Left colon (tissue), 2 donors: ENCODE measurements around the gene PRRT4. TPM values are rescaled to one million over a fixed set of nuclear protein-coding genes. Genes with fewer than 3 reads are reported as not detected.

Experiments used
- ATAC-seq: fragments of 200-7000 bp; cut with Tn5 transposase; one replicate; pipeline ENCODE4 v1.9.1; 2020; ENCODE audit warnings: mild to moderate bottlenecking, moderate library complexity
- DNase-seq, 2 donors: peaks; one replicate each; pipeline ENCODE4 v3.0.0-alpha.2; 2020
- intact Hi-C, 2 donors: fragments of 100-400 bp; cut with DNase I in 1 of 2; cut with micrococcal nuclease in 1 of 2; formaldehyde crosslinking; loops; one replicate each; pipeline versions ENCODE4 v1.11.2 to v1.14.0; 2022; cut with DNase I, micrococcal nuclease
- total RNA-seq, 2 donors: library from RNA; stranded (reverse); fragmentation: NEBNext Ultra II Directional; extraction: Animal tissue kit (Norgen Biotek cat#: 25700); gene quantifications; one replicate each; pipeline ENCODE4 v1.2.1, GENCODE V29; 2021
- donor health status: DM: no; HTN: no; CAD: no.
- donor health status: DM: yes; HTN: yes; CAD: no.

PRRT4 gene
- total RNA-seq, 2 donors from 2014 or later: 0.20 TPM; not detected in 1

DNA sequence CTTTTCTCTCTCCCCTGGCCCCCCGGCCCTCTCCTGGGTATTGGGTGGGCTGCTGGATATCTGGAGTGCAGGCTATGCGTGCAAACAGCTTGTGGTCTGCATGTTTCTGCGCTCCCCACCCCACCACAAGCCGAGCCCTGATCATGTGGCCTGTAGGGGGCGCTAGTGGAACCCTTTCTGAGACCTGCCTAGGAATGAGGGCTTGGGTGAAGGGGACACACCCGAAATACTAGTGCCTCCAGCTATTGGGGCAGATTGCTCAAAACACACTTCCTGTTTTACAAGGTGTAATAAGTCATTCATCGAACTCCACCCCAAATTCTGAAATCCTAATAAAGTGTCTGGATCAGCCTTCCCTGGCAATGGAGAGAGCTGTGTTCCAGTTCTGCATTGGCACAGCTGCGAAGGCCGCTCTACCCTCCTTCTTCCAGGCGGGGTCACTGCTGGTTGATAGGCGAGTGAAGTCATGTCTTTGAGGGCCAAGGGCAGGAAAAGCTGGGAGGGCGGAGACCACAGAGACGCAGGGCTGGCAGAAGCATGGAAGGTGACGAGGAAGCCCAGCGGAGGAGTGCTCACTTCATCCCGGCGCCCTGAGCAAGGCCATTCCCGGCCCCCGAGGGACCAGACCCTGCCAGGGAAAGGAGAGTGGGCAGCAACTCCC lies 19.8 kb upstream of the PRRT4 start:
- DNase-seq: peak in 1 of 2 donors; percentile 29
- intact Hi-C loops: no loop called here

GRCh38 chr7:128380483-128381106 lies 19.1 kb upstream of the PRRT4 start:
- intact Hi-C loops: no loop called here
- DNase-seq (no peak), ATAC-seq (no peak)

More for the DNA sequence above, 19.8 kb upstream of the PRRT4 start:
- peak; percentile 48 for ATAC-seq

GRCh38 chr7:128379900-128380479 lies 18.5 kb upstream of the PRRT4 start:
- no peak for ATAC-seq
- intact Hi-C loops: no loop called here

DNA sequence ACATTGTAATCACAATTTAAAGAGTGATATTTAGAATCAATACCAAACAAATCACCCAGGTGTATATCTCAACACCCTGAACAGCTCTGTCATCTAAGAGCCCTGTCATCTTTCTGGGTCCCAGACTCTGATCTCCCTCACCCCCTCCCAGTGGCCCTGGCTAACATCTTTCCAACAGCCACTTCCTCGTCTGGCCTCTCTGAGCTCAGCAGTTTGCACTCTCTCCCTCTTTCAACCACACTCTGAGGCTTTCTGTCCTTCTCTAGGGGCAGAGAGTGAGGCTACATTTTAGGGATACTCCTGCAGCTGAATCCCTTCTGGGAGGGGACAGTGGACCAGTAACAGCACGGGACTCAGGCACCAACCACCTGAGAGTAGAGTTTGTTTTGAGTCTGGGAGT lies 17.1 kb upstream of the PRRT4 start:
- ATAC-seq (no peak), DNase-seq (no peak)
- intact Hi-C loops: no loop called here

More at GRCh38 chr7:128379900-128380479, 18.5 kb upstream of the PRRT4 start:
- DNase-seq: no peak

DNA sequence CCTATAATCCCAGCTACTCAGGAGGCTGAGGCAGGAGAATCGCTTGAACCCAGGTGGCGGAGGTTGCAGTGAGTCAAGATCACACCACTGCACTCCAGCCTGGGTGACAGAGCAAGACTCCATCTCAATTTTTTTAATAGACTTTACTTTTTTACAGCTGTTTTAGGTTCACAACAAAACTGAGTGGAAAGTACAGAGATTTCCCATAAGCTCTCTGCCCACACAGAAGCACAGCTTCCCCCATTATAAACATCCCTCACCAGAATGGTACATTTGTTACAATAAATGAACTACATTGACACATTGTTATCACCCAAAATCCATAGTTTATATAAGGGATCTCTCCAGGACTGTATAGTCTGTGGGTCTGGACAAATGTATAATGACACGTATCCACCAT lies 14.6 kb upstream of the PRRT4 start:
- intact Hi-C loops: no loop called here
- ATAC-seq: no peak

DNA sequence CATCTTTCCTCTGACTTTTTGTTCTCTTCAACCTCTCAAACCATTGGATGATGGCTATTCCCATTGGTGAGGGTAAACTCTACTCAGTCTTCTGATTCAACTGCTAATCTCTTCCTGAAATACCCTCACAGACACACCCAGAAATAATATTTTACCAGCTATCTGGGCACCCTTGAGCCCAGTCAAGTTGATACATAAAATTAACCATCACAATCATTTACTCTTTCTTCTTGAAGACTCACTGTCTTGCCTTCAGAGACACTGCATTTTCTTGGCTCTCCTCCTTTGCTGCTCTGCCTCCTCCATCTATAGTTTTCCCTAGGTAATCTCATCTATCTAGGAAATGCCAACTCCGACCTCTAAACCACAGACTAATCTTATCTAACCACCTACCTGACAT lies 12.6 kb upstream of the PRRT4 start:
- no peak for DNase-seq
- intact Hi-C loops: no loop called here
- no peak for ATAC-seq

More for the DNA sequence above, 14.6 kb upstream of the PRRT4 start:
- DNase-seq: no peak

GRCh38 chr7:128373606-128374005 lies 12.1 kb upstream of the PRRT4 start:
- no peak for ATAC-seq
- intact Hi-C loops: no loop called here

DNA sequence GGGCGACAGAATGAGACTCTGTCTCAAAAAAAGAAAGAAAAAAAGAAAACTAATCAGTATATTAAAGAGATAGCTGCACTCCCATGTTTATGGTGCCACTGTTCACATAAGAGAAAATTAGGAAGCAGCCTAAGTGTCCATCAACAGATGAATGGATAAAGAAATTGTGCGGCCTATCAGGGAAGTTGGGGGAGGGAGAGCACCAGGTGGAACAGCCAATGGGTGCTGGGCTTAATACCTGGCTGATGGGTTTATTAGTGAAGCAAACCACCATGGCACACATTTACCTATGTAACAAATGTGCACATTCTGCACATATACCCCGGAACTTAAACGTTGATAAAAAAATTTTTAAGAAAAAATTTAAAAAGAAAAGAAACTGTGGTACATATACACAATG lies 9.0 kb upstream of the PRRT4 start:
- intact Hi-C loops: no loop called here
- DNase-seq: no peak
- ATAC-seq: no peak

More at GRCh38 chr7:128373606-128374005, 12.1 kb upstream of the PRRT4 start:
- no peak for DNase-seq

DNA sequence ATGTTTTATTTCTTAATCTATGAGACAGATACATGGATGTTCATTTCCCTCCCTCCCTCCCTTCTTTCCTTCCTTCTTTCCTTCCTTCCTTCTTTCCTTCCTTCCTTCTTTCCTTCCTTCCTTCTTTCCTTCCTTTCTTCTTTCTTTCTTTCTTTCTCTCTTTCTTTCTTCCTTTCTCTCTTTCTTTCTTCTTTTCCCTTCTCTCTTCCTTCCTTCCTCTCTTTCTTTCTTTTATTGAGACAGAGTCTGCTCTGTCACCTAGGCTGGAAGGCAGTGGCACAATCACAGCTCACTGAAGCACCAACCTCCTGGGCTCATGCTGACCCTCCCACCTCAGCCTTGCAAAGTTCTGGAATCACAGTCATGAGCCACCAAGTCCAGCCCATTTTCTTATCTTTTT lies 5.5 kb upstream of the PRRT4 start:
- ATAC-seq: no peak
- intact Hi-C loops: no loop called here
- DNase-seq: no peak

GRCh38 chr7:128366300-128366699 lies 4.8 kb upstream of the PRRT4 start:
- peak; percentile 84 for ATAC-seq
- intact Hi-C loops: no loop called here
- peak in 1 of 2 donors; percentile 21 for DNase-seq

DNA sequence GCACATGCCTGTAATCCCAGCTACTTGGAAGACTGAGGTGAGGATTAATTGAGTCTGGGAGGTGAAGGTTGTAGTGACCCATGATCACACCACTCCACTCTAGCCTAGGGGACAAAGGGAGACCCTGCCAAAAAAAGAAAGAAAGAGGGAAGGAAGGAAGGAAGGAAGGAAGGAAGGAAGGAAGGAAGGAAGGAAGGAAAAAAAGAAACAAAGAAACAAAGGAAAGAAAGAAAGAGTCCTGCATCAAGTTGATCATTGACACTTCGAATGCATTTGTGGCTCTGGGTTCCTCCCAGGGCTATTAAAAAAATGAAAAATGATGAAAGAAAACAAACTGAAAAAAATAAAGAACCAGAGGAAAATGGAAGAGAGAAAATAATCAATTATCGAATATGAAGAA lies 3.9 kb upstream of the PRRT4 start:
- intact Hi-C loops: no loop called here
- DNase-seq (no peak), ATAC-seq (no peak)

DNA sequence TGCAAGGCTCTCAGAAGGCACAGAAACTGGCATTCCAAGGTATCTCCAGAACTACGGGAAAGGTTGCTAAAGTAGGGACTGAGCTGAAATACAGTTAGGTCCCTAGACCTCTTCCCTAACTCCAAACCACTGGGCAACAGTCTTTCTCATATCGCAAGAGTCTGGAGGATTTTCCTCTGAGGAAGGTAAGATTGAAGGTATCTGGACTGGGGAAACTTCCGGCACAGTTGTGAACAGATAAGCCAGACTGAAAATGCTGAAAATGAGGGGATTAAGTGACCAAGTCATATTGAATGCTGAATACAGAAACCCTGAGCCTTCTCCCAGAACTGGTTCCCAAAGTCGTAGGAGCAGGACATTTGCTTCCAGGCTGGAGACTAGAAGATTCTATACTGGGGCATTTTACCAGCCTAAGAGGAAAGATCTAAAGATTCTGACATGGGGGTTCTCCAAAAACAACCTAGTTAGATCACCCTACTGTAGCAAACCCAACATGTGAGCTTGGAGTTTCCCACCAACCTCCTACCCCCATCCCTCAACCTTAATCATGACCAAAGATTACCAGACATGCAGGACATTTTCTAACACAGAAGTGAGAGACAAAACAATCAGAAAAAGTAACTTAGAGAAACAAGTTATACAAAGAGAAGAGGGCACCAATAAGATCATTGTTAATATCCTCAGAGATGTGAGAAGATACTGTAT lies 2.8 kb upstream of the PRRT4 start:
- ATAC-seq (no peak), DNase-seq (no peak)
- intact Hi-C loops: no loop called here

- no peak for DNase-seq
- ATAC-seq: no peak
- intact Hi-C loops: no loop called here
These were observed 1.8 kb upstream of the PRRT4 start for GRCh38 chr7:128363261-128363721.

DNA sequence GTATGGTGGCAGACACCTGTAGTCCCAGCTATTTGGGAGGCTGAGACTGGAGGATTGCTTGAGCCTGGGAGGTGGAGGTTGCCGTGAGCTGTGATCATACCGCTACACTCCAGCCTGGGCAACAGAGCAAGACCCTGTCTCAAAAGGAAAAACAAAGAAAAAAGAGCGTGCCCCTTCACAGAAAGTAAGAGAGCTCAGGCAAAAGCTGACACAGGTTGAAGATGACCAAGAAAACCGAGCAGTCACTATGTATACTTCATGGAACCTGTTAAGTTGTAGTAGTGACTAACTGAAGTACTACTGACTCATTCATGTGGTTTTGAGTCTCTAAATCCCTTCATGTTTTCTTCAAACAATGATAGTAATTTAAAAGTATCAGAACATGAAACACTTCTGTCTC lies 1.2 kb upstream of the PRRT4 start:
- no peak for DNase-seq
- intact Hi-C loops: no loop called here
- ATAC-seq: no peak

GRCh38 chr7:128360359-128360678 lies 1.2 kb downstream of the PRRT4 start:
- intact Hi-C loops: no loop called here
- DNase-seq (no peak), ATAC-seq (no peak)

GRCh38 chr7:128359939-128360338 lies 1.6 kb downstream of the PRRT4 start:
- intact Hi-C loops: no loop called here
- ATAC-seq (no peak), DNase-seq (no peak)

GRCh38 chr7:128359336-128359735 lies 2.2 kb downstream of the PRRT4 start:
- intact Hi-C loops: no loop called here
- DNase-seq (no peak), ATAC-seq (no peak)

- no peak for ATAC-seq
- intact Hi-C loops: no loop called here
- no peak for DNase-seq
These were observed 3.3 kb downstream of the PRRT4 start for GRCh38 chr7:128358233-128358632.

DNA sequence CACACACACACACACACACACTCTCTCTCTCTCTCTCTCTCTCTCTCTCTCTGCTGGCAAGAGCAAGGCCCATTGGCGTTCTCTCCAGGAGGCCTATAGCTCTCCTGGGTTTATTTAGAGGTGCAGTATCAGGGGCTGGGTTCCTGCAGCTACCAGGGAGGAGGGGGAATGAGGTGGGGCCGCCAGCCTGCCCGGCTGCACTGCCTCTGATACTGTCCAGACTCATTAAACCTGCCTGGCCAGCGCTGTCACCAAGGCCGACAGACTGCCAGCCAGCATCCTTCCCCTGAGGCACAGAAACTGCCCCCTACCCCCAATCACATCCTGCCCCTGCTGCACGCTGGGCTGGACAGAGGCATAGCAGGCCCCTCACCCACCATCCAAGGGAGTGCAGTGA lies 4.3 kb downstream of the PRRT4 start:
- intact Hi-C loops: no loop called here
- no peak for DNase-seq
- ATAC-seq: no peak
